Epithelial cell of esophagus (primary cell): Measurements from ENCODE around the gene RAB3D.

Experiments
- DNase-seq: peaks from one replicate; pipeline ENCODE4 v3.0.0; 2010; ENCODE audit warnings: low read depth
- H3K4me3 ChIP-seq: 2 replicates; pipeline ENCODE4 v1.5.1; 2011; ENCODE audit warnings: mild to moderate bottlenecking, low read length, control low read depth
- CTCF ChIP-seq: IDR thresholded peaks from 2 replicates; pipeline ENCODE4 v1.5.1; 2011; ENCODE audit warnings: low read depth, mild to moderate bottlenecking, low read length, control low read depth, inconsistent platforms; ENCODE audit not compliant: insufficient read depth; ENCODE audit errors: missing control alignments

Gene RAB3D

DNA sequence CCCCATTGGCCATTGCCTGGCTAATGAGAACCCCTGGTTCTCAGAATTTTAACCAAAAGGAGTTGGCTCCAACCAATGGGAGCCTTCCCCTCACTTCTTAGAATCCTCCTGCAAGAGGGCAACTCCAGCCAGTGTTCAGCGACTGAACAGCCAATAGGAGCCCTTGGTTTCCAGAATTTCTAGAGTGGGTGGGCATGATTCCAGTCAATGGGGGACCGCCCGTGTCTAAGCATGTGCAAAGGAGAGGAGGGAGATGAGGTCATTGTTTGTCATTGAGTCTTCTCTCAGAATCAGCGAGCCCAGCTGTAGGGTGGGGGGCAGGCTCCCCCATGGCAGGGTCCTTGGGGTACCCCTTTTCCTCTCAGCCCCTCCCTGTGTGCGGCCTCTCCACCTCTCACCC, 25.5 kb upstream of the RAB3D start:
- no peak for DNase-seq
- TF ChIP-seq CTCF = no peak
- H3K4me3 ChIP-seq = no peak overlapping the region

DNA sequence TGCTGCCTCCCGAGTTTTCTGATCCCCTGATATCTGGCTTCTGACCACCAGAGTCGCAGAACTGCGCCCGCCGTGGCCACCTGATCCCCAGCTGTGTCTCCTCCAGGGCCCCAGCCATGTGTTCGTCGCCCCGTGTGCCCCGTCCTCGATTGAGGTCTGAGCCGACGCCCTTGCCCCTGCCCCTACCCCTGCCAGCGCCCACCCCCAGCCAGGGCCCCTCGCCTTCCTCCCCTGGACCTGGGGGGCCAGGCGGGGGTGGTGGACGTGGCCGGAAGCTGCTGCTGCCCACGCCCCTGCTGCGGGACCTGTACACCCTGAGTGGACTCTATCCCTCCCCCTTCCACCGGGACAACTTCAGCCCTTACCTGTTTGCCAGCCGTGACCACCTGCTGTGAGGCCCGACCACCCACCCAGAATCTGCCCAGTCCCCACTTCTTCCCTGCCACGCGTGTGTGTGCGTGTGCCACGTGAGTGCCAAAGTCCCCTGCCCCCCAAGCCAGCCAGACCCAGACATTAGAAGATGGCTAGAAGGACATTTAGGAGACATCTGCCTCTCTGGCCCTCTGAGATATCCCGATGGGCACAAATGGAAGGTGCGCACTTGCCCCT, 24.9 kb upstream of the RAB3D start:
- no peak for DNase-seq
- TF ChIP-seq CTCF = no peak
- no peak overlapping the region for H3K4me3 ChIP-seq

GRCh38 chr19:11363881-11364280, 24.4 kb upstream of the RAB3D start:
- DNase-seq = no peak
- no peak overlapping the region for H3K4me3 ChIP-seq
- TF ChIP-seq CTCF = no peak

GRCh38 chr19:11361771-11362731, 22.6 kb upstream of the RAB3D start:
- no peak for DNase-seq
- no peak overlapping the region for H3K4me3 ChIP-seq
- no peak for TF ChIP-seq CTCF

- DNase-seq = peak; percentile 38
- TF ChIP-seq CTCF = no peak
- no peak overlapping the region for H3K4me3 ChIP-seq
Observed at GRCh38 chr19:11361037-11361770, 21.7 kb upstream of the RAB3D start.

GRCh38 chr19:11359421-11359820, 20.0 kb upstream of the RAB3D start:
- TF ChIP-seq CTCF = no peak
- no peak overlapping the region for H3K4me3 ChIP-seq
- peak; percentile 53 for DNase-seq
